BE2C (cell line): ENCODE data around the gene CTSO.

ENCODE experiments used
- DNase-seq: peaks from one replicate; pipeline ENCODE4 v3.0.0-alpha.2; 2020
- H3K27me3 ChIP-seq: fragments of 250-450 bp; sonication (Bioruptor Pico); 2 replicates; pipeline ENCODE4 v1.5.1; 2020; ENCODE audit warnings: mild to moderate bottlenecking
- H3K36me3 ChIP-seq: fragments of 250-450 bp; sonication (Bioruptor Pico); 2 replicates; pipeline ENCODE4 v1.5.1; 2020; ENCODE audit warnings: mild to moderate bottlenecking
- H3K4me1 ChIP-seq: fragments of 250-450 bp; sonication (Bioruptor Pico); 2 replicates; pipeline ENCODE4 v1.5.1; 2020
- H3K4me3 ChIP-seq: 2 replicates; pipeline ENCODE4 v1.5.1; 2011; ENCODE audit warnings: low read depth, low read length
- H3K9me3 ChIP-seq: fragments of 250-450 bp; sonication (Bioruptor Pico); 2 replicates; pipeline ENCODE4 v1.5.1; 2020
- TF ChIP-seq, protein P1 (sequence below): IDR thresholded peaks from 2 replicates; pipeline ENCODE4 v1.5.1; 2012; ENCODE audit warnings: mild to moderate bottlenecking, low read depth, low read length

CTSO gene

DNA sequence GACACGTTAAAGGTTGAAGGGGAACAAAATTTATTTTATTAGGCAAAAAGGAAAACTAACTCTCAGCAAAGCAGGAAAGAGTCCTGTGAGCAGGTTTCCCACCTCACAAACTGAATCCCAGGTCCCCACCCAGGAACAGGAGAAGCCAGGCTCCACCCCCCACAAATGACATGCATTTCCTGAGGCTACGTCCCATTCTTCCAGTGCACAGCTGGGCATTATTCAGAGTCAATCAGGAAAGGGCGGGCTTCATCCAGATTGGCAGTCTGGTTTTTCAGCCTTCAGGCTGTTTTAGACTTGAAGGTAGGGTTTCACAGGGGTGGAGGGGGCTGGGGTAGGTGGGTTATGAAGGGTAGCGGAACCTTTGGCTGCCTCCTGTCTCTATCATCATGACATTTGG is 75.7 kb downstream of the CTSO start:
- TF ChIP-seq, protein P1, sequence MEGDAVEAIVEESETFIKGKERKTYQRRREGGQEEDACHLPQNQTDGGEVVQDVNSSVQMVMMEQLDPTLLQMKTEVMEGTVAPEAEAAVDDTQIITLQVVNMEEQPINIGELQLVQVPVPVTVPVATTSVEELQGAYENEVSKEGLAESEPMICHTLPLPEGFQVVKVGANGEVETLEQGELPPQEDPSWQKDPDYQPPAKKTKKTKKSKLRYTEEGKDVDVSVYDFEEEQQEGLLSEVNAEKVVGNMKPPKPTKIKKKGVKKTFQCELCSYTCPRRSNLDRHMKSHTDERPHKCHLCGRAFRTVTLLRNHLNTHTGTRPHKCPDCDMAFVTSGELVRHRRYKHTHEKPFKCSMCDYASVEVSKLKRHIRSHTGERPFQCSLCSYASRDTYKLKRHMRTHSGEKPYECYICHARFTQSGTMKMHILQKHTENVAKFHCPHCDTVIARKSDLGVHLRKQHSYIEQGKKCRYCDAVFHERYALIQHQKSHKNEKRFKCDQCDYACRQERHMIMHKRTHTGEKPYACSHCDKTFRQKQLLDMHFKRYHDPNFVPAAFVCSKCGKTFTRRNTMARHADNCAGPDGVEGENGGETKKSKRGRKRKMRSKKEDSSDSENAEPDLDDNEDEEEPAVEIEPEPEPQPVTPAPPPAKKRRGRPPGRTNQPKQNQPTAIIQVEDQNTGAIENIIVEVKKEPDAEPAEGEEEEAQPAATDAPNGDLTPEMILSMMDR, result no peak
- Histone ChIP-seq H3K4me1 (no peaks in the 10 kb centered on the region), H3K36me3 (no peaks in the 10 kb centered on the region), H3K27me3 (no peaks in the 10 kb centered on the region), H3K4me3 (no peak overlapping the region), H3K9me3 (no peaks in the 10 kb centered on the region)
- no peak for DNase-seq

DNA sequence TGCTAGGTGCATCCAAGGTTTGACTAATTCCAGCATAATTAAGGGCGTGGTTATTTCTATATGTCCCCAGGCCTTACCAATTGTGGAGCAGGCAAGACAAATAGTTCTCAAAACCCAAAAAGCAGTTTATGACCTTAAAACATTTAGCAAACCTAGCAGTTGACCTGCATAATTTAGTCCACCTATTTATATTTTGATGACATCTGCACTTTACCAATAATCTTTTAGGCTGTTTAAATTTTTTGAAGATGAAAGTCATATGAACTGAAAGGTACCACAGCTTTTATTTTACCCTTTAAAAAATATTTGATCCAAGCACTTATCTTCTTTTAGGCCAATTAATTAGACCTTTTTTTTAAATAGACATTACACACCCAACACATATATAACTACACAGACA is 77.8 kb downstream of the CTSO start:
- no peaks in the 10 kb centered on the region for H3K27me3 ChIP-seq
- no peak overlapping the region for H3K4me3 ChIP-seq
- TF ChIP-seq, protein P1, result no peak
- DNase-seq, result no peak
- no peaks in the 10 kb centered on the region for H3K4me1 ChIP-seq
- no peaks in the 10 kb centered on the region for H3K36me3 ChIP-seq
- no peaks in the 10 kb centered on the region for H3K9me3 ChIP-seq
